GM12872 (cell line): Measurements from ENCODE around the gene WDR44.

Experiments used
- TF ChIP-seq, protein P1 (sequence below): IDR thresholded peaks from 3 replicates; pipeline ENCODE4 v1.5.1; 2011; ENCODE audit warnings: low read depth, mild to moderate bottlenecking, low read length, moderate library complexity; ENCODE audit not compliant: insufficient read depth

WDR44 gene

DNA sequence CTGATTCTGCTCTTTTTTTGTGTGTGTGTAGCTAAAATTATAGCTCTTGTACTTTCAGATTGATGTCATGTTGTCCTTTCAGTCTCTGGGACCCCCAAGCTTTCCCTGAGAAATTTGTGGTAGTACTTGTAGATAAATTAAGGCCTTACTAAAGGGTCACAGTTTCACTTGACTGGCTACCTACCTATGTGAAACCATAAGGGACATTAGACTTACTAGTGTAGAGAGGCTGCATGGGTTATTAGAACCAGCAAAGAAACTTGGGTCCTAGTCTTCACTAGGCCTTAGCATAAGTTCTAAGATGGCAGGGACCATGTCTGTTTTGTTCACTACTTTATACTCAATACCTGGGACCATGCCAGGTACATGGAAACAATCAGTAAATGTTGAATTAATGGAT, 21.4 kb downstream of the WDR44 start:
- TF ChIP-seq, protein P1, sequence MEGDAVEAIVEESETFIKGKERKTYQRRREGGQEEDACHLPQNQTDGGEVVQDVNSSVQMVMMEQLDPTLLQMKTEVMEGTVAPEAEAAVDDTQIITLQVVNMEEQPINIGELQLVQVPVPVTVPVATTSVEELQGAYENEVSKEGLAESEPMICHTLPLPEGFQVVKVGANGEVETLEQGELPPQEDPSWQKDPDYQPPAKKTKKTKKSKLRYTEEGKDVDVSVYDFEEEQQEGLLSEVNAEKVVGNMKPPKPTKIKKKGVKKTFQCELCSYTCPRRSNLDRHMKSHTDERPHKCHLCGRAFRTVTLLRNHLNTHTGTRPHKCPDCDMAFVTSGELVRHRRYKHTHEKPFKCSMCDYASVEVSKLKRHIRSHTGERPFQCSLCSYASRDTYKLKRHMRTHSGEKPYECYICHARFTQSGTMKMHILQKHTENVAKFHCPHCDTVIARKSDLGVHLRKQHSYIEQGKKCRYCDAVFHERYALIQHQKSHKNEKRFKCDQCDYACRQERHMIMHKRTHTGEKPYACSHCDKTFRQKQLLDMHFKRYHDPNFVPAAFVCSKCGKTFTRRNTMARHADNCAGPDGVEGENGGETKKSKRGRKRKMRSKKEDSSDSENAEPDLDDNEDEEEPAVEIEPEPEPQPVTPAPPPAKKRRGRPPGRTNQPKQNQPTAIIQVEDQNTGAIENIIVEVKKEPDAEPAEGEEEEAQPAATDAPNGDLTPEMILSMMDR: no peak

DNA sequence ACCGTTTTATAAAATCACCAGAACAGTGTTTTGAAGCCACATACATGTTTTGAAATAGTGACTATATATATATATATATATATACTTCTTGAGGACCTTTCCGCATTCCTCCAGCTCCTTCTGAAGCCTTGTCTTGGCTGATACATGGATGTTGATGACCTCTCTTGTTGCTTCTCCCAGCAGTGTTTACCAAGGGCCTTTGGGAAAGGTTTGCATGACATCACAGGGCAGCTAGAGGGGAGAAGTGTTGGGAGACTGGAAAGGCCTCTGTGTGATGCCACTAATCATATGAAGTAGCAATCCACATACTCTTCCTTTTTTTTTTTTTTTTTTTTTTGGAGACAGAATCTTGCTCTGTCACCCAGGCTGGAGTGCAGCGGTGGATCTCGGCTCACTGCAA, 22.5 kb downstream of the WDR44 start:
- TF ChIP-seq, protein P1: no peak

DNA sequence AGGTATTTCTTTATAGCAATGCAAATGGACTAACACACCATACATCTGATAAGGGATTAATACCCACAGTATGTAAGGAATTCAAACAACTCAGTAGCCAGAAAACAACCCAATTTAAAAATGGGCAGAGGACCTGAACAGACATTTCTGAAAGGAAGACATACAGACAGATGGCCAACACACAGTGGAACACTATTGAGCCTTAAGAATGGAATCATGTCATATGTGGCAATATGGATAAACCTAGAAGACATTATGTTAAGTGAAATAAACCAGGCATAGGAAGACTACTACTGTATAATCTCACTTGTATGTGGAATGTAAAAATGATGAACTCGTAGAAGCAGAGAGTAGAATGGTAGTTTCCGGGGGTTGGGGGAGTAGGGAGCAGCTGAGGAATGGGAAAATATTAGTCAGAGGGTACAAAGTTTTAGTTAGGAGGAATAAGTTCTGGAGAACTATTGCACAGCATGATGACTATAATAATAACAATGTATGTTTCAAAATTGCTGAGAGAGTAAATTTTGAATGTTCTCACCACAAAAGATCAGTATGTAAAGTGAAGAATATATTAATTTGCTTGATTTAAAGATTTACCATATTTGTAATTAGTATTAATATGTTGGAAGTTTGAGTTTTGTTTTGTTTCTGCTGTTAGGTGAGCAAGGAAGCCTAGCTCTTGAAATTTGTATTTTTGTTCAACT, 25.2 kb downstream of the WDR44 start:
- TF ChIP-seq, protein P1: no peak

DNA sequence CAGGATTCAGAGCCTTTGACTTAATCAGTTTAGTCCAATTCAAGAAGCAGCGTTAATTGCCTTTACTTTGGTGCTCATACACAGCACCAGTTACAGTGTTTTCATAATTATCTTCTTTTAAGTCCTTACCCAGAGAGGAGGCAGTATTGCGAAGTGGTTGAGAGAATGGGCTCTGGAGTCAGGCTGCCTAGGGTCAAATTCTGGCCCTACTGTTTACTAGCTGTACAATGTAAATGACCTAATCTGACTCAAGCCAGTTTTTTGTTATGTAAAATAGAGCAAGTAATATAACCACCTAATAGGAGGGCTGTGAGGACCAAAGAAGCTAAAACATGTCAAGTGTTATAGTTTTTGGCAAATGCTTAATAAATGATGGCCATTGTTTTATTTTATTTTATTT, 27.6 kb downstream of the WDR44 start:
- TF ChIP-seq, protein P1: no peak

DNA sequence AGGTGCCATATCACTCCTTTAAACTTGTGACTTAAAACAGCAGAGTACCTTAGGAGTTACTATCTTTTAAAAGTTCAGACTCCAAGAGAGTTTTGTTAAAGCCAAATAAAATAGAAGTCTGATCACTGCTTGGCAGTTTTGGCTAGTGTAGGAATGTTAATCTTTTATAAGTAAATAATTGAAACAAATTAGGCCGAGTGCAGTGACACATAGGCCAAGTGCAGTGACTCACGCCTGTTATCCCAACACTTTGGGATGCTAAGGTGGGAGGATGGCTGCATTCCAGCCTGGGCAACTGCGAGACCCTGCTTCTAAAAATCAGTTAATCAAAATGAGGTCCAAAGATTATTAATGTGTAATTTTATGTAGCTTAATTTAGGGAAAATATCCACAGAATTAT, 37.2 kb downstream of the WDR44 start:
- TF ChIP-seq, protein P1: no peak

DNA sequence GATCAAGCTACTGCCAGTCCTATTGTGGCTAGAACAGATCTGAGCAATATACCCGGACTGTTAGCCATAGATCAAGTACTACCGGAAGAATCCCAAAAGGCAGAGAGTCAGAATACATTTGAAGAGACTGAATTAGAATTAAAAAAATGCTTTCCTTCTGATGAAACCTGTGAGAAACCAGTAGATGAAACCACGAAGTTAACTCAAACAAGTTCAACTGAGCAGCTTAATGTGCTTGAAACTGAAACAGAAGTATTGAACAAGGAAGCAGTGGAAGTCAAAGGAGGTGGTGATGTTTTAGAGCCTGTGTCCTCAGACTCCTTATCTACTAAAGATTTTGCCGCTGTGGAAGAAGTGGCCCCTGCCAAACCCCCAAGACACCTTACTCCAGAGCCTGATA, 46.8 kb downstream of the WDR44 start:
- TF ChIP-seq, protein P1: no peak

DNA sequence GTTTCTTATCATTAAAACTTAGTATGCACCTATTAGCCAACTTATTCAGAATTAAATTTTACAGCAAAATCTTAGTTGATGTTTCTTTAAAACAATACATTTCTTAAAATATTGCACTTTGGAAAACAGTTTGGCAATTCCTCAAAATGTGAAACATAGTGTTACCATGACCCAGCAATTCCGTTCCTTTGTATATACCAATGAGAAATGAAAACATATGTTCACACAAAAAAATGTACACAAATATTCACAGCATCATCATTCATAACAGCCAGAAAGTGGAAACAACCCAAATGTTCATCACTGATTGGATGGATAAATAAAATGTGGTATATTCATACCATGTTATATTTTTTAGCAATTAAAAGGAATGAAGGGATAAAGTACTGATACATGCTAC, 50.2 kb downstream of the WDR44 start:
- TF ChIP-seq, protein P1: no peak

DNA sequence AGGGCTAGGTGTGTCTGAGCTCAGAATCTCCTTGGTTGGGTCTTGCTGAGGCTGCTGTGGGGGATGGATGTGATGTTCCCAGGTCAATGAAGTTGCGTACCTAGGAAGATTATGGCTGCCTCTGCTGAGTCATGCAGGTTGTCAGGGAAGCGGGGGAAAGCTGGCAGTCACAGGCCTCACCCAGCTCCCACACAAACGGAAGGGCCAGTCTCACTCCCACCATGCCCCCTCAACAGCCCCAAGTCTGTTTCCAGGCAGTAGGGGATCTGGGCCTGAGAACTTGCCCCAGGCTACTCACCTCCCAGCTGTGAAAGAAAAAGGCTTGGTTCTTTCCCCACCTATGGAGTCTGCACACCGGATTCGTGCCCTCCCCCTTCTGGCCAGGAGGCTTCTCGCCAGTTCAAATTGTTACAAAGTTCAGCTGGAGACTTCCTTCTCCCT, 72.9 kb downstream of the WDR44 start:
- TF ChIP-seq, protein P1: no peak
